ENCODE measurements around the gene KCNG2. TPM values are rescaled to one million over a fixed set of nuclear protein-coding genes. Genes with fewer than 3 reads are reported as not detected.

Gene KCNG2
- total RNA-seq, 1 donor from 2014 or later: not detected

- H3K4me1 Mint-ChIP-seq (ENCODE audit: unreplicated experiment): no peaks in the 10 kb centered on the region
- no peaks in the 10 kb centered on the region for H3K36me3 Mint-ChIP-seq (ENCODE audit: unreplicated experiment)
- H3K27me3 Mint-ChIP-seq (ENCODE audit: unreplicated experiment): peaks cover 13% of the 10 kb centered on the region
- no peaks in the 10 kb centered on the region for H3K9me3 Mint-ChIP-seq (ENCODE audit: unreplicated experiment)
- no peak for TF ChIP-seq CTCF (IDR thresholded peaks at IDR 0.05)
- H3K27ac Mint-ChIP-seq (ENCODE audit: unreplicated experiment): no peak overlapping the region
- no peak overlapping the region for H3K4me3 Mint-ChIP-seq (ENCODE audit: unreplicated experiment)
- DNase-seq (ENCODE audit: extremely low spot score, unreplicated experiment): no peak
Observed at GRCh38 chr18:79780547-79780946, 17.2 kb upstream of the KCNG2 start.

GRCh38 chr18:79781331-79781941 lies 16.3 kb upstream of the KCNG2 start:
- no peak for TF ChIP-seq CTCF (IDR thresholded peaks at IDR 0.05)
- H3K27ac Mint-ChIP-seq (ENCODE audit: unreplicated experiment): no peak overlapping the region
- H3K4me3 Mint-ChIP-seq (ENCODE audit: unreplicated experiment): no peak overlapping the region
- no peaks in the 10 kb centered on the region for H3K9me3 Mint-ChIP-seq (ENCODE audit: unreplicated experiment)
- DNase-seq (ENCODE audit: extremely low spot score, unreplicated experiment): no peak
- H3K36me3 Mint-ChIP-seq (ENCODE audit: unreplicated experiment): no peaks in the 10 kb centered on the region
- peaks cover 15% of the 10 kb centered on the region for H3K27me3 Mint-ChIP-seq (ENCODE audit: unreplicated experiment)
- no peaks in the 10 kb centered on the region for H3K4me1 Mint-ChIP-seq (ENCODE audit: unreplicated experiment)

- DNase-seq (ENCODE audit: extremely low spot score, unreplicated experiment): no peak
- no peaks in the 10 kb centered on the region for H3K4me1 Mint-ChIP-seq (ENCODE audit: unreplicated experiment)
- no peaks in the 10 kb centered on the region for H3K36me3 Mint-ChIP-seq (ENCODE audit: unreplicated experiment)
- H3K9me3 Mint-ChIP-seq (ENCODE audit: unreplicated experiment): no peaks in the 10 kb centered on the region
- H3K27me3 Mint-ChIP-seq (ENCODE audit: unreplicated experiment): peaks cover 11% of the 10 kb centered on the region
- H3K4me3 Mint-ChIP-seq (ENCODE audit: unreplicated experiment): no peak overlapping the region
- no peak overlapping the region for H3K27ac Mint-ChIP-seq (ENCODE audit: unreplicated experiment)
- TF ChIP-seq CTCF (IDR thresholded peaks at IDR 0.05): no peak
Observed at GRCh38 chr18:79782566-79783308, 15.0 kb upstream of the KCNG2 start.

GRCh38 chr18:79784071-79784913 lies 13.4 kb upstream of the KCNG2 start:
- no peaks in the 10 kb centered on the region for H3K4me1 Mint-ChIP-seq (ENCODE audit: unreplicated experiment)
- H3K4me3 Mint-ChIP-seq (ENCODE audit: unreplicated experiment): no peak overlapping the region
- DNase-seq (ENCODE audit: extremely low spot score, unreplicated experiment): no peak
- no peaks in the 10 kb centered on the region for H3K9me3 Mint-ChIP-seq (ENCODE audit: unreplicated experiment)
- TF ChIP-seq CTCF (IDR thresholded peaks at IDR 0.05): no peak
- H3K27ac Mint-ChIP-seq (ENCODE audit: unreplicated experiment): no peak overlapping the region
- H3K27me3 Mint-ChIP-seq (ENCODE audit: unreplicated experiment): peaks cover 6% of the 10 kb centered on the region
- no peaks in the 10 kb centered on the region for H3K36me3 Mint-ChIP-seq (ENCODE audit: unreplicated experiment)
